HG03039 (cell line): Measurements from ENCODE around the gene ELP5.
A peak's percentile ranks its signal among the peaks of the same experiment; 100 is the strongest.

Experiments used
- ATAC-seq: cut with Tn5 transposase; IDR thresholded peaks from one replicate; pipeline ENCODE4 v1.9.1; 2021; ENCODE audit warnings: mild to moderate bottlenecking, moderate library complexity; ENCODE audit not compliant: unreplicated experiment

ELP5 gene

GRCh38 chr17:7252176-7253043, at the start of gene ELP5:
Gene ELP5 (plus strand): TSS chr17:7252215. CDS start chr17:7252551, 336 bp downstream.
- ATAC-seq: peak; percentile 48

DNA sequence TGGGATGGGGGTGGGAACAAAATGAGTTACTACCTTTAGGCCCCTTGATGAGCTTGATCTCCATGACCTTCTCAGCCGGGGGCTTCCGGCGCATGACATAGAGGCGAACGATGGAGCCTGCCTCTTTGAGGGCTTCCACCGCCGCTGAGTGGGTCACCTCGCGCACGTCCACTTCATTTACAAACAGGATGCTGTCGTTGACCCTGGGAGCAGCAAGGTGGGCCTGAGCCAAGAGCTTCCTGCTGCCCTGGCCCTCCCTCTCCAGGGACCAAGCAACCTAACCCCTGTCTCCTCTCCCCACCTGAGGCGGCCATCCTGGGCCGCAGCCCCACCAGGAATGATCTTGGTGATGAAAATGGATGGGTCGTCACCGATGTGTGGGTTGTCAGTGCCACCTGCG, 48.6 kb upstream of the ELP5 start:
- no peak for ATAC-seq

GRCh38 chr17:7204336-7204735, 47.7 kb upstream of the ELP5 start:
- no peak for ATAC-seq

- peak; percentile 66 for ATAC-seq
Observed at GRCh38 chr17:7204828-7205461, 47.1 kb upstream of the ELP5 start.

DNA sequence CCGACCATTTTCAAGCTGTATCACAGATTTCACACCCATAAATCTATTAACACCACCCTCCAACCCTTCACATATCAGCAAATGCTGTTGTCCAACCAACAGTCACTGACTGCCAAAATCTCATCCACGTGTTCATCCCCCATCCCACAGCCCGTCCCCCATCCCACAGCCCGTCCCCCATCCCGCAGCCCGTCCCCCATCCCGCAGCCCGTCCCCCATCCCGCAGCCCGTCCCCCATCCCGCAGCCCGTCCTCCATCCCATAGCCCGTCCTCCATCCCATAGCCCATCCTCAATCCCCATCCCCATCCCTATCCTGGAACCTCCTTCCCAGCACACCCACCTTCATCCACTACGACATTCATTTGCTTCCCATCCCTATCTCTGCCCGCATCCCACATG, 46.5 kb upstream of the ELP5 start:
- ATAC-seq: no peak

DNA sequence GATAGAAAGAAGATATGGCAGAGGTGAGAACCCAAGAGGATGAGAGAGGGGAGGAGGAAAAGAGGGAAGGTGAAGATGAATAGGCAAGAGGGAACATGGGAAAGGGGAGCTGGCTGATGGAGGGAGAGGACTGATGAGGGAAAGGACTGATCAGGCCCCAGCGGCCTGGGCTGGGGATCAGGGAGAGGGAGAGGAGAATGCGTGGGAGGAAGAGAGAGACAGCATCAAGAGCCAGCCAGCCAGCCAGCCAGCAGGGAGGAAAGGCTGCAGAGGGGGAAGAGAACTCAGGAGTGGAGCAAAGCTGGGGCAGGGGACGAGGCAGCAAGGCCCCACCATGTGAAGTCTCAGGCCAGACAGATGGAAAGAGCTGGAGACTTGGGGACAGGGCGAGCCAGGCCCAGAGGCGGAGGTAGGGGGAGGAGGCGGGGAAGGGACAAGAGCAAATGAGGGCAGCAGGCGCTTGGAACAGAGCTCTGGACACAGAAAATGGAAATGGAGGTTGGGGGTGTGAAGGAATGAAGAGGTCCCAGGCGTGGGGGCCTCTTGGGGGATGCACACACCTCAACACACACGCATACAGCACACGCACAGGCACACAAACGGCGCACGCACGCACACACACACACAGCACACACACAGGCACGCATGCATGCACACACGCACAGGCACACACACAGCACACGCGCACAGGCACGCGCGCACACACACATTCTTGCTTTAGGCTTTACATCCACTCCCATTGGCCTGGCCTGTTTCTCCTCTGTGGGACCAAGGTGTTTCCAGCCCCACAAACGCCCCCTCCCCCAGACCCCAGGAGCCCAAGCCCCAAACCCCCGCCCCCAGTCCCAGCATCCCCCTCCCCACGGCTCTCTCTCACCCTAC, 44.7 kb upstream of the ELP5 start:
- no peak for ATAC-seq

- ATAC-seq: no peak
Observed at GRCh38 chr17:7208027-7208571, 43.9 kb upstream of the ELP5 start.

DNA sequence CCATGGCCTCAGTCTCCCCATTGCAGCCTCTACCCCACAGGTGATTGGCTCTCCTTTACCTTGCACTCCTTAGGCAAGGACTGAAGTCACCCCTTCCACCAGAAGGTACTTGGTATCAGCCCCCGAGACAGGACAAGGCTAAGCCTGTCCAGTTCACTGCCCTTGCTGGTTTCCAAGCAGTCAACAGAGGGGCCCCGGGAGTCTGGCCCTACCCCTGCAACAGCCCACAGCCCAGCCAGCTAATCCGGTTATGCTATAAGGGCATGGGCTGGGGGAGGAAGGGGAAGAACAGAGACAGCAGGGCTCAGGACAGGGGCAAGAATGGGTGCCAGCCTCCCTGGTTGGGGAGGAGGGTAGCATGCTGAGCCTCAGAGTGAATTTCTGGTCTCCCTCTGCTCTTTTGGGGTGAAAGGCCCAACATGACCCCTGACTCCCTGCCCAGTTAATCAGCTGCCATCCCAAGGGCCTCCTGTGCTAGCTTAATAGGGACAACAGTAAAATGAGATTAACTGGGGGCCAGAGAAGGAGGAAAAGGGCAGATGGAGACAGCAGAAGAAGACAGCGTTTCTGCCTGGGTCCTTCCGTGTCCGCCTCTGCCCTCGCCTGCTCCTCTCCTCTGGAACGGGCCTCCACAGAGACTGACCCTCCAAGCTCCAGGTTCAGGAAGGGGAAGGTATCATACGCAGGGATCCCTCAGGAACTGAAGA, 43.1 kb upstream of the ELP5 start:
- no peak for ATAC-seq

DNA sequence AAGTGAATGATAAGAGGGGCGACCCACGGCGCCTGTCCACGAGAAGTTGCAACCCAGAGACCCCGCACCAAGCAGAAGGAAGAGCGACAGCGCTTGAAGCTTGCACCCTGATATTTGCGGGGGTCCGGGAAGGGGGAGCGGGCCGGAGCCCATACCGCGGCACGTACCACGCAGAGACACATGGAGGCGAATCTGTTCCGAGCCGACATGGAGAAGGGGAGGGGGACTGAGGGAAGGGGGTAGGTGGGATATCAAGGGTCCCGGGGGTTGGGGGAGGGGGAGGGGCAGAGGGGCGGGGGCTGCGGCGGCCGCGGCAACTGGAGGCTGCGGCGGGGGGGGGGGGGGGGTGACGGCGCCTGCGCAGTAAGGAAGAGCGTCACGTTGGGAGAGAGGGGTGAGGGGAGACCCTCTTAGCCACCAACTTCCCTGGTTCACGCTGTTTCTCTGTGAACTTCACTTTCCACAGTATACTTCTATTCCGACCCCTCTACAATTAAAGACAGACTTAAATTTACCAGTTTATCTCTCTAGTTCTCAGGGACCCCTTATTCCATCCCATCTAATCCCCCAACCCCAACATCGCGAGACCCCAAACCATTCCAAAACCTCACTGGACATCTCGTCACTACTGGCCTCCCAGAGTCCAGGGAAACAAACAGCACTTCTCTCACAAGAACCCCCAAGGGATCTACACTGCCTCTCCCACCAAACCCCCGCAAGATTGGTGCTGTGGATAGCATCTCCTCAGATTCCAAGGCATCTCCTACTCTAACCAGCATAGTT, 40.3 kb upstream of the ELP5 start:
- ATAC-seq: no peak

DNA sequence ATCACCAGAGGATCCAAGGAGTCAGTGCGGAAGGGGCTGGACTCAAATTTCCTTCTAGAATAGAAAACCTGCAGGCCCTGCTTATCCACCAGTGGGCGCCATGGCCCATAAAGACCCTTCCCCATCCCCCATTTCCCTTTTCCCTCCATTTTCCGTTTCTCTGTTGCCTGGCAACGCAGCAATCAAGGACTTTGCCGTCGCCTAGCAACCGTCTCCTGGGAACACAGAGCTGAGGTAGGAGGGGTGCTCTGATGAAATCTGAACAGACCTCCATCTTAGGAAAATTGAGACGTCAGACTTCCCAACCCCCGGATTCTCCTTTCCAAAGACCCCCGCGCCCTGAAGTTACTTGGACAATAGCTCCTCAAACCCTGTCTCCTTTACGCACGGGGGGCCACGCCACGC, 38.1 kb upstream of the ELP5 start:
- ATAC-seq: no peak

GRCh38 chr17:7214300-7215135, 37.5 kb upstream of the ELP5 start:
- peak; percentile 67 for ATAC-seq

GRCh38 chr17:7215136-7215638, 36.8 kb upstream of the ELP5 start:
- ATAC-seq: no peak

- ATAC-seq: no peak
Observed at GRCh38 chr17:7215652-7216180, 36.3 kb upstream of the ELP5 start.

DNA sequence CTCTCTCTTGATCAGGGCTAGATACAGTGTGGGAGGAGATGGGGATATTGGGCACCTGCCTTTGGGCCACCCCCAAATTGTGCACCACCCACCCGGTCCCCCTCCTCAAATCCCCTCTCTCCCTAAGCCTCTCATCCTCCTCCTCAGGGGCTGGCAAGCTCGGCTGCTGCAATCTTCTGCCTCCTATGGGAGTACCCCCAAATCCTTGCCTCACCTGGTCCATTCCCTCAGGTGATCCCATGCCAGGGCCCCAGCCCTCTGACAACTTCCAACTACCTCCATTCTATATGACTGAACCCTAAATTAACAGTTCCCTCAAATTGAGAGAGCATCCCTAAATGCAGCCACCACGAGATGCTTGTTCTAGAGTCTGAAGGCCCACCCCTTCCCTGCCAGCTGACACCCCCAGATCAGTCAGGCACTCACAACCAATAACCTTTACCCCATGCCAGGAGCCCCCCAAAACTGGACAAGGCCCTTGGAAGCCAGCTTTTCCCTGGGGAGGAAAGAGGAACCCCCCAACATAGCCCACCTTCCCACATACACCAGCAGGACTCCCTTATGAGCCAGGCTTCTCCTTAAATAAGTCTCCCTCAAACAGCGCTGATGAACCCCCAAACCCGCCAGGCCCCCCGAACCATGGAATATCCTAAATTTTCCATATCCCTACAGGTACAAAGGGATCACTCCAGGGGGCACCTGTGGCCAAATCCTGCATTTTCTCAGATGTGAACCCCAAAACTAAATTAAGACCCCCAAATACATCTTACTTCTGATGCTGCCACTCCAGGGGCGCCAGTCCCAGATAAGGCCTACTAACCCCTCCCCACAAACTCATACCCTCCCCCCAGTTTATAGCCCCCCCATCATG, 35.5 kb upstream of the ELP5 start:
- ATAC-seq: no peak

DNA sequence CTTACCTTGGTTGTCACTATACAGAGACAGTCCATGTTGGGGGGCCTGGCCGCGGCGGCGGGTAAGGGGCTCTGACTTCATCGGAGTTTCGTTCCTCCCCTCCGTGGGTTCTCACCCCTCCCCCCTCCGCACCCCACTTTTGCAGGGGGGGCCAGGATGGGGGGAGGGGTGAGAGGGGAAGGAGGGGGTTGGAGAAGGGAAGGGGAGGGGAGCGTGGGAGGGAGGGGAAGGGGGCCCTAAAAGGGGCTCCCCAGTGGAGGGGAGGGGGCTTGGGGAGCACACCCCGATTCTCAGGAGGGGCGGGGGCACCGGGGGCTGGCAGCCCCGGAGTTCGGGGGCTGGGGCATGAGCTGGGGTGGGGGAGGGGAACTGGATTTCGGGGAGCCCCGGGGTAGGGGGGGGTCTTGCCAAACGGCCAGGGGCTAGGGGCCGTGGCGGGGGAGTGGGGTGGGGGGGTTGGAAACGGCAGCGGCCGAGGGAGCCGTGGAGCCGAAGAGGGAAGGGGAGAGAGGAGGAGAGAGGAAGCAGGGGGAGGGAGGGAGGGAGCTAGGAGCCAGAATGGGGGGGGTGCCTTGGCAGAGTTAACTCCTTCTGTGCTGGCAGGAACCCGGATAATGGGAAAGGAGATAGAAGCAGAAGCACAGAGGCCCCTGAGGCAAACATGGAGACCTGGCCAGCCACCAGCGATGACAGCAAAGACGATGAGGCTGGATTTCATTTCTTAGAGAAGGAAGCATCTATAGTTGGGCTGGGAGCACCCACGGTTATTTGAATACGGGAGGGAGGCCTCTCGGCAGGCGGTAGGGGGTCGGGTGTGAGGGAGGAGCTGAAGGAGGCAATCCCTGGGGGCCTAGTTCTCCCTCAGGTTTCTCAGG, 34.7 kb upstream of the ELP5 start:
- no peak for ATAC-seq

GRCh38 chr17:7218166-7218565, 33.8 kb upstream of the ELP5 start:
- no peak for ATAC-seq
